Ovary (tissue), 3 donors: ENCODE results near the gene FGF12.

Experiments used
- CTCF ChIP-seq, 3 donors: fragments of 450-650 bp in 2 of 3; fragments of 200-600 bp in 1 of 3; IDR thresholded peaks; one replicate each; pipeline versions ENCODE4 v1.5.1 to v1.8.0; 2016 to 2022; ENCODE audit warnings: antibody characterized with exemption in 3 of 3, mild to moderate bottlenecking in 1 of 3
- EP300 ChIP-seq: sonication (generic); formaldehyde crosslinking; IDR thresholded peaks from one replicate; pipeline ENCODE4 v1.6.1; 2017; ENCODE audit warnings: antibody characterized with exemption
- POLR2A ChIP-seq: fragments of 450-650 bp; IDR thresholded peaks from one replicate; pipeline ENCODE4 v1.6.1; 2017; ENCODE audit warnings: antibody characterized with exemption, mild to moderate bottlenecking, moderate library complexity
- donor health status: DM: no; HTN: no; CAD: no.

DNA sequence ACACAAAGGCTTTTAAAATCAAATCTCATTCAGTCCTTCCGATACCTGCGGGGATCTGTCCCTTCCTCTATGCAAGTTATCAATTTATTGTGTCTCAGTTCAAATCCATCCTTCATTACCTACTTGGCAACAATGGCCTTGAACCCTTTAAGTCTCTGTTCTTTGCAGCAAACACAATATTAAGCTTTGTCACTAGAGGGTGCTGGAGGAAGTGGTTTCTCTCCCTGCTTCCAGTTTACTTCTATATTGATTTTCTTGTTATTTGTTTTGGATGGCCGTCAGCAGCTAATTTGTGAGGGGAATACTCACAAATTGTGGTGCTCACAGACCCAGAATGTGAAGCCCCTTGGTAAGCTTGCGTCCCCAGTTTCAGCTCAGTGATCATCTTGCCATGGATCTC, 278.3 kb downstream of the FGF12 start:
- TF ChIP-seq CTCF (IDR thresholded peaks at IDR 0.05), result no peak
- no peak for TF ChIP-seq EP300
- TF ChIP-seq POLR2A, result no peak
